IPS-NIHi7 (cell line): Measurements from ENCODE around the gene CYBA.
A peak's percentile ranks its signal among the peaks of the same experiment; 100 is the strongest.
"Not testable (repeated sequence)": the region's sequence is repeated elsewhere in the genome, so short reads cannot be mapped to it uniquely, and the experiment has no call there.

Experiments
- DNase-seq: peaks from one replicate; pipeline ENCODE4 v3.0.0; 2012; ENCODE audit warnings: mixed read lengths; ENCODE audit errors: extremely low spot score

The CYBA gene

DNA sequence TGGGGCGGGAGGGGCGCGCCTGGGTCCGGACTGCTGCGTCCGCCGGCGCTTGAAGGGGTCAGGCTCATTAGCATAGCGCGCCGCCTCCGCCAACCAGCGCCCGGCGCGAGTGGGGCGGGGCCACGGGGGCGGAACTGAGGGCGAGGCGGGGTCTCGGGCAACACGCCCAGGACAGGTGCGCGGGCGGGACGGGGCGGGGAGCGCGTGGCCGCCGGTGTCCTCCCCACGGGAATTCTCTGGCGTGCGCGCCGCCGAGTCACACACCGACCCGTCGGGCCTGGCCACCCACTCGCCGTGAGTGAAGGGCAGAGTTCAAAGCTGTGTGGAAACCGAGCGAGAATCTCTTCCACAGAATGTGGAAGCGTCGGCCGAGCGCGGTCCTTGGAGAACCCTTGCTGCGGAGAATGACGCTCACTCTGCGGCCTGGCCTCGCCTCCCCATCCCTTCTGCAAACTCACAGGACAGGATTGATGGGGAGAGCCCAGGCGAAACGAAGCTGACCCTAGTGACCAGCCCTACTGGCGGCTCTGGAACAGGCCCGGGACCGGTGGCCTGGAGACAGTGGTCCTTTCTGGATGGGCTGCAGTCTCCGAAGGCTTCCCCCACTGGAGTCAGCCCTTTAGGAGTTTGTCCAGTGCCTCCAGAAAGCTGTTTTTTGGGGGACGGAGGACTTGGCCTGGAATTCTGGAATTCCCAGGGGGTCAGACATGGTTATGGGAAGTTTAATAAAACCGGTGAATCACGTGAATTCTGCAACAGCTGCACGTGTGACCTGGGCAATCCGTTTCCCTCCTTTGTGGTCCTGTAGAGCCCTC, 35.8 kb upstream of the CYBA start, which contains the start of gene SNAI3:
Gene SNAI3, minus strand, starts transcription at position 69 of the 815 bp plus-strand sequence. CDS start 101 bp downstream, outside the sequence.
- peak; percentile 98 for DNase-seq

DNA sequence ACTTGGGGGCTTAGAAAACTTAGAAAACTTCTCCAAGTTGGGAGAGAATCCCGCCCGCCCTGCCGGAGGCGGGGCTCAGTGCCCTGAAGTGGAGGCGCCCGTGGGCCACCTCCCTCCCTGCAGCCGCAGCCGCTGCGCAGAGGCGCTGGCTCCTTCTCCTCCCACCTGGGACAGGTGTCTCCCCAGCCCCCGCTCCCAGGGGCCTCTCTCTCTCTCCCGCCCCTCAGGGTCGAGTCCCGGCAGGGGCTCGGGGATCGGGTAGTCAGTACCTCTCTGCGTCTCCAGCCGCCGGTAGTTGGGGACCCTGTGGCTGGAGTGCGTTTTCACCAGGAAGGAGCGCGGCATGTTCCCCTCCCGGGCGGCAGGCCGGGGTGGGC, 35.2 kb upstream of the CYBA start:
- DNase-seq = peak; percentile 61

DNA sequence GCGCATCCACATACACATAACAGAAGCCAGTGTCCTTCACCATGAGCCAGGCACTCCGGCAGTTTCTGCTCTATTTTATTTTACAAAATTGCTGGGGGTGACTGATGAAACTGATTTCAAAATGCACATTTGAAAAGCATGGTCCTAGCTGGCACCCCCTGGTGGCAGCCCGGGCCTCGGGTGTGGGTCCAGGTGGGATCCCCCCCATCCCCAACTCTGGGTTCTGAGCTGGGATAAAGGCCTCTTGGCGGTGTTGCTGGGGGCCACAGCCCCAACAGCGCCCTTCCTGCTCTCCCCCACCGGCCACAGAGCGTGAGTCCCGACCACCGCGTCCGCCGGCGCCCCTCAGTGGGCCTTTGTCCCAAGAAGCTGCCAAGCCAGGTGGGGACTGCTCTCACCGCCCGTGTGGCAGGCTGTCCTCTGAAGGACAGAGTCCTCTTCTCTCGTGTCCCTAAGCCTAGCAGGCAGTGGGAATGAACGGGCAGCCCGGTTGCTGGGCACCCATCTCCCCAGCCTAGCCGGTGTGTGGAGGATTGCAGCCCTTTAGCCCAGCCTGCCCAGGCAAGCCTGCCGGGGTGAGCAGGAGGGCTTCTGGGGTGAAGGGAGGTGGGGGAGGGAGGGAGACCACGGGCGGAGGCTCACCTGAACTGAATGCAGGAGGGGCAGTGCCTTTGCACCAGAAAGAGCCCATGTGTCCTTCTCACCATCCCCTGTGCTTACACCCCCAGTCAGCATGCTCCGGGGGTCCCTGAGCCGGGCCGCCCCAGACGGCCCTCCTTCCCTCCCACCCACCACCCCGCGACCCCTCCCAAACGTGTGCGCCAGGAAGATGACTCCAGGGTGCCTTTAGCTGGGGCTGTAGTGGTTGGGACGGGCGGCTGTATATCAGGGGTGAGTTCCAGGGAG, 34.6 kb upstream of the CYBA start:
- DNase-seq = peak; percentile 67

DNA sequence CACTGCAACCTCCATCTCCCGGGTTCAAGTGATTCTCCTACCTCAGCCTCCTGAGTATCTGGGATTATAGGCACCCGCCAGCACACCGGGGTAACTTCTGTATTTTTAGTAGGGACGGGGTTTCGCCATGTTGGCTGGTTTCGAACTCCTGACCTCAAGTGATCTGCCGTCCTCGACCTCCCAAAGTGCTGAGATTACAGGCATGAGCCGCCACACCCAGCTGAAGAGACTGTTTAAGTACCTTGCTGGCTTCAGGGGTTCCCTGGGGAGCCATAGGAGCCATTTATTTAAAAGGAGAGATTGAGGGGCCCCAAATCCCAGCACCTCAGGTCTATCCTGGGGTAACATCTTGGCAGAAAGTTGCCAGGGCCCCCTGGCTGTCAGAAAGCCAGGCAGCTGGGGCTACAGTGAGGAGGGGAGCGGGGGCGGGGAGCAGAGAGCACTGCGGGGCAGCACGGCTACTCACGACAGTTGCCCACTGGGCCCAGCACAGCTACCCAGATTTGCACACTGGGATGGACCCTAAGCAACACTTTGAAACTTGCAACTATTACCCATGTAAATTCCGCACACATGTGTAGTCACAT, 33.8 kb upstream of the CYBA start:
- DNase-seq = no peak

DNA sequence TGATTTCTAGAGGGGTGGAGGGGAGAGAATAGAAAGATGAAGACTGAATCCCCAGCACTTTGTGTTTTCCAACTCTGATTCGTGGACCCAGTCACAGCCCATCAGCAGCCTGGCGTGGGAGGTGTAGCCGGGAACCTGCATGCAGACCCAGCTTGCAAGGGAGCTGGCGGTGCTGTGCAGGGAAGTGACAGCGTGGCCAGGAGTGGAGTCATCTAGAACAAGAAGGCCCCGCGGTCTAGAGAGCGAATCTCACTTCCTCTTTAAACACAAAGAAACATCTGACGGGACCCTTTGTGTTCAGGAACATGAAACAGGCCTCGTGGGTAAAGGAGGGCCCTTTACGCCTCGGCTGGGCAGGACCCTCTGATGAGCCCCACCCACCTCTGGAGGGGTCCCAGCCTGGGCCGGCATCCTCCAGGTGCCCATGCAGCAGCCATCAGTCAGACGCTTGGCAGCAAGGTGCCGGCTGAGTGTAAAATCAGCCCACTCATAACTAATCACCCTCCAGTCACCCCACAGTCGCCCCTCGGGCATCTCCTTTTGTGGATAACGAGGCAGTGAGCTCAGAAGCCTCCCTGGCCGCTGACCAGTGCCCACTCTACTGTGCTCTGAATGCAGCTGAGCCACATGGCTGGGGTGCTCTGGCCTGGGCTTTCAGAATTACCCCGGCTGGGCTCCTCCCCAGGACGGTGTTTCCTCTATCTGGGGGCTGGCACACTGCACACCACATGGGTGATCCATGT, 31.0 kb upstream of the CYBA start:
- DNase-seq = no peak

DNA sequence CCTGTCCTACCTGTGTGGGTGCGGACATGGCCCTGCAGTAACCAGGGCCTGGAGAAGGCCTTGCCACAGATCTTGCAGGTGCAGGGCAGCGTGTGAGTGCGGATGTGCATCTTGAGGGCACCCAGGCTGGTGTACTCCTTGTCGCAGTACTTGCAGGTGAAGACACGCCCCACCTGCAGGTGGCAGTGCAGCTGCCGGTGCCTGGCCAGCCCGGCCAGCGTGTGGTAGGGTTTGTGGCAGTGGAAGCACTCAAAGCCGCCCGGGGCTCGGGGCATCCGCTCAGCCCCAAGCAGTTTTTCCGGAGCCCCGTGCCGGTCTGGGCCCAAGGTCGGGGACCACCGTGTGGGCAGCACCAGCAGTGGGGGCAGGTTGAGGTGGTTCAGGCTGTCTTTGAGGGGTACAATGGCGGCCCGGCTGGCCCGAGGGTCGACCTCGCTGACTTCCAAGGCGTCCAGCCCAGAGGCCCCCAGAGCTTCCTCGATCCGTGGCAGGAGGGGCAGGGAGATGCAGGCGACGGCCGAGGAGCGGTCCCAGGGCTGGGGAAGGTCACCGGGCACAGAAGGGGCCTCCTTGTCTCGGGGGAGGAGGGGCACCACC, 30.3 kb upstream of the CYBA start:
- peak; percentile 75 for DNase-seq

DNA sequence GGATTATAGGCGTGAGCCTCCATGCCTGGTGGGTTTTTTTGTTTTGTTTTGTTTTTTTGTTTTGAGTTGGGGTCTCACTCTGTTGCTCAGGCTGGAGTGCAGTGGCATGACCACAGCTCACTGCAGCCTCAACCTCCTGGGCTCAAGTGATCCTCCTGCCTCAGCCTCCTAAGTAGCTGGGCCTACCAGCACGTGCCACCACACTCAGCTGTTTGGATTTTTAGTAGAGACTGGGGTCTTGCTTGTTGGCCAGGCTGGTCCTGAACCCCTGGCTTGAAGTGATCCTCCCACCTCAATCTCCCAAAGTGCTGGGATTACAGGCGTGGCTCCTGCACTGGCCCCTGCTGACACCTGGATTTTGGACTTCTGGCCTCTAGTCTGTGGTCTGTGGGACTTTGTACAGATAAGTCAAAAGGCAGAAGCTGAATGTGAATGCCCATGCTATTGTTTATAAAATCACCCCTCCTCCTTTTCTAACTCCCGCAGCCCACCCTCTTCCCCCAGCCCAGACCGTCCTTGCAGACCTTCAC, 29.8 kb upstream of the CYBA start:
- no peak for DNase-seq

DNA sequence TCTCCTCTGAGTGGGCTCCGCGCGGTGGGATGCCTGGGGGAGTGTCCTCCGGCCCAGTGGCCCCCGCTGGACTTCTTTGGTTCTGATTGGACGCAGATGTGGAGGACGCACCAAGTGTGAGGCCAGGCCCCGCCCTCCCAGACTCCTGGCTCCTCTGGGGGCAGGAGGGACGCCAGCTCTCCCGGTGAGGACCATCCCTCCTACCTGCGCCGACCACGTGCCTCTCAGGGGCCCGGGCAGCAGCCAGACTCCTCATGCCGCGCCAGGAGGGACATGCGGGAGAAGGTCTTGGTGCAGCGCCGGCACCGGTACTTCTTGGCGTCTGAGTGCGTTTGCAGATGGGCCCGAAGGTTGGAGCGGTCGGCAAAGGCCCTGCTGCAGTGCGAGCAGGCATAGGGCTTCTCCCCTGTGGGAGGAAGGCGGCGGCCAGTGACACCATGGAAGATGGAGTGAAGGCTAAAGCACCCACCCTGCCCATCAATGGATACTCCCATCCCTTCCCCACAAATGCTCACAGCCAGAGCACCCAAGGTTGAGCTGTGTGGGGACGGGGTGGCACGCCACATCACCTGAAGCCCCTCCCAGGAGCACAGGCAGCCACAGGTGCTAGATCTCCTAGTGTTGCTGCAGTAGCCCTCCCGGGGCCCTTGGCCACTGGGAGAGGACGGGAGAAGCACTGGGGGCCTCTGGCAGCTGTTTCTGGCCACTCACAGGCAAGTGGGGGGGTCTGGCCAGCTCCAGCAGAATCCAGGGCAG, 27.5 kb upstream of the CYBA start:
- no peak for DNase-seq

DNA sequence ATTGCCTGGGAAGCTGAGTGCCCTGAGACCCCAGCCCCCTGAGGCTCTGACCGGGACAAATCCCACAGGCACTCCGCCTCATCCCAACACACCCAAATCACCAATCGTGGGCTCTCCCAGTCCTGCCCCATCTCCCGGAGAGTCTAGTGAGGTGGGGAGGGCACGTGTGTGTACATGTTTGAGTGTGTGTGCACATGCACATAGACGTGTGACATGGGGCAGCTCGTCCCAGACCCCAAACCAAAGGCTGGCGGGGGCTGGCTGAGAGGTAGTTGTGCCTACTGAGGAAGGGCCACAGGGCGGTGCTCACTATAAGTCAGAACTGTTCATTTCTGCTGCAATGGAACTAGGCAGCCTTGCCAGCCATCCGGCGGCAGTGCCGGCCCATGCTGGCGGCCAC, 26.9 kb upstream of the CYBA start:
- no peak for DNase-seq

DNA sequence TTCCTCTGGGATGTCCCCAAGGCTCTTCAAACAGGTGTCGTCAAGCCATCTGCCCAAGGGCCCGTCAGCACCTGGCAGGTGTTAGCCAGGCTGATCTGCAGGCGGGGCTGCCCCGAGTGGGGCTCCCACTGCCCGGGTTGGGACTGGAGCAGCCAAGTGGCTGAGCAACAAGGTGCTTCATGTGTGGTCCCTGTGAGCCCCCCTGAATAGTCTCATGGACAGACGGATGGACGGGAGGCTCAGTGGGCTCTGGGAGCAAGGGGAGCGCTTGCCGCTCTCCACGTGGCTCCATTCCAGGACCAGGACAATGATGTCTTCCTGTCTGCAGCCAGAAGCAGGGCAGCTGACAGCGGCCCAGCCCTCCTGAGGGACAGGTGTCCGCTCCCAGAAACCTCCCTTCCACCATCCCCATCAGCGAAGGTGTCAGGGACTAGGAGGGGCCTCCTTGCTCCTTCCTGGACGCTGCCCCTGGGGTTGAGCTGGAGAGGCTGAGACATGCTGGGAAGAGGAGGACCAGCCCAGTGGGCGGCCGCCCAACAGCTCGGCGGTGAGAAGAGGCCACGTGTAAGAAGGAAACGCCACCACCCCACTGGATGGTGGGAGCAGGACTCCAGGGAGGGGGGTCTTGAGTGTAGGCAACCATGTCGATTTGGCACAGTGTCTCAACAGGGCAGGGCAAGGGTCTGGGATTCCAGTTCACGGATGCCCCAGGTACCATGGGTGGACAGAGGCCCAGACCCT, 25.8 kb upstream of the CYBA start:
- no peak for DNase-seq

DNA sequence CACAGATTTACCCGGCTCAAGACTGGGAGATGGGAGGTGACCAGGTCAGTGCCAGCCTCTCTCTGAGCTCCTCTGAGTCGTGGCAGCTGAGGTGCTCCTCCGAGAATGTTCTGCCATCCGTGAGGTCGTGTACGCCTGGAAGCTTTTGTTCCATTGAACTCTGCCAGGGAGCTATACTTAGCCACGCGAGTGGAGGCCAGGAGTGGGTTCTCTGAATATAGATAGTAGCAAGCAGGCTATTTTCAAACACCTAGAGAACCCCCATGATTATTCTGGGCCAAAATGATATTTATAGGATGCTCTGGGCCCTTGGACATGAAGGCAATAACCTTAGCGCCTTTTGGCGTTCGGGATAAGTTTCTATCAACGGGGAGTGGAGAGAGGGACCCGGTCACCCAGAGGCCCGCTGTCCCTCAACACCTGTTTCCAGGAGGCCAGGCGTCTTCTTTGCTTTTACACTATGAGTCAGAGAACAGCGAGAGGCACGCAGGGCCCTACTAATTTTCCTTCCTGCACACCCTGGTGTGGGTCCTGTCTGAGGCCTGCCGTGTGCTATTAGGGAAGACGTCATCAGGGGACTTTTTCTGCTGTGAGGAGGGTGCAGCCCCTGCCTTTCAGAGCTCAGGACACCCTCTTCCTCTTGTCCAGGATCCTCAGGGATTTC, 23.0 kb upstream of the CYBA start:
- no peak for DNase-seq

DNA sequence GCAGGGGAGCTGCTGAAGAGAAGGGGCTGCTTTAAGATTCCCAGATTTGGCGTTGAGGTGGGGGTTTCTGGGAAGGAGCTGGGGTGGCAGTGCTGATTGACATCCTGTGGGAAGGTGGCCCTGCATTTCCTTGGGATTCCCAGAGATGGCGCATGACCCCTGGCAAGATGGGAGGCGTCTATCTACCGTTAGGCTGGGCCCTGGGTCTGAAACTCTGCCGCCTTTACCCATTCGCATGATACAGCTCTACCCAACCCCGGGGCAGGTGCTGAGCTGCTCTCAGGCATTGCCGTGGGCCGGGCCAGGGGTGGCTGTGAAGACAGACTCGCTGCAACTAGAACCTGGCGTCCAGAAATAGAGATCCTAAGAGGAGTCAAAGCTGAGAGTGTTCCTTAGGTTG, 21.9 kb upstream of the CYBA start:
- DNase-seq = peak; percentile 86

DNA sequence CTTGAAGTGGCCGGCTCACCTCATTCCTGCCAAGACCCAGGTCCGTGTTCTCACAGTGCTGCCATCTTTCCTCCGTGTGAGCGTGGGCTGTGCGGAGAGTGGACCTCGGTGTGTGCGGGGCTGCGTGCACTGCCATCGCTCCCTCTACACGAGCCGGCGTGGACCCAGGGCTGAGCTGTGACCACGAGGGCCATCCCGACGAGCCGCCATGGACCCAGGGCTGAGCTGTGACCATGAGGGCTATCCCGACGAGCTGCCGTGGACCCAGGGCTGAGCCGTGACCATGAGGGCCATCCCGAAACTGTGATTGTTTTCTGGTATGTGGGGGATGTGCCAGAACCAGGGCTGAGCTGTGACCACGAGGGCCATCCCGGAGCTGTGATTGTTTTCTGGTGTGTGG, 21.0 kb upstream of the CYBA start:
- DNase-seq = no peak

DNA sequence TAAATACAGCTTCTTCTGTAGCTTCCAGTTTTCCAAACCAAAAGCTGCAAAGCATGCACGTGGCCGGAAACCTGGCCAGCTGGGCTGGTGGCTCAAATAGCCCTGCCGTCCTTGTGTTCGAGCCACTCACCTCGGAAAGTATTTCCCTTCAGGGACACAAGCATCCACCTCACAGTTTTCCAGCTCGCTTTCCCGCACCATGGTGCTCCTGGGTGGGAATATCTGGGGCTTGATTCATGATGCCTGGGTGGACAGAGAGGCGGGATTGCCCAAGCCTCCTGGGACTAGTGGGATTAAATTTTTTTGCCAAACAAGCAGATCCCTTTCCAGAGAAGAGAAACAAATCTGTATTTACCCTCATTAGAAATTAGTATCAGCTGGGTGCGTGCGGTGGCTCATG, 19.1 kb upstream of the CYBA start:
- DNase-seq = no peak

DNA sequence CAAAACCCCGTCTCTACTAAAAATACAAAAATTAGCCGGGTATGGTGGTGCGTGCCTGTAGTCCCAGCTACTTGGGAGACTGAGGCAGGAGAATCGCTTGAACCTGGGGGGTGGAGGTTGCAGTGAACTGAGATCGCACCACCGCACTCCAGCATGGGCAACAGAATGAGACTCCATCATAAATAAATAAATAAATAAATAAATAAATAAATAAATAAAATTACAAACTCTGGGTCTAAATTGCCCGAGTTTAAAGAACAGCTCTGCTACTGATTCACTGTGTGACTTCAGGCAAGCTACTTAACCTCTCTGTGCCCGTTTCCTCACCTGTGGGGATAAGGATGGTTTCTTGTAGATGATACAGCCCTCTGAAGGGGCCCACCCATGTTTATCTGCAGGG, 18.6 kb upstream of the CYBA start:
- not testable (repeated sequence) for DNase-seq

DNA sequence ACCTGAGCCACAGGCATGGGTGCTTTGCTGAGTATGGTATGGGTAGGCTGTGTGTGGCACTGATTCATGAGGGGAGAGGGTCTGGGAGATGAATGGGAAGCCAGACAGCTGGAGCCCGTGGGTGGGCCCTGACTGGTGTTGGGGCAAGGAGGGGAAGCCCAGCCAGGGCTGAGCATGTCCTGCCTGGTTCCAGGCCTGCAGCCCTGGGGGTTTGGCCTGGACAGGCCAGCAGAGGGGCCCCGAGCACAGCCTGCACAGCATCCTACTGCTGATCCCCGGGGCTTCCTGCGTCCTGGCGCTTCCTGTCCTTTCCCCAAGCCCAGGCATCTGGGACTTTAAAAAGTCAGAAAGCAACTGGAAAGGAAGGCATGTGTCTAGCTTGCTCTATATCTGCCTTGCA, 16.6 kb upstream of the CYBA start:
- no peak for DNase-seq

DNA sequence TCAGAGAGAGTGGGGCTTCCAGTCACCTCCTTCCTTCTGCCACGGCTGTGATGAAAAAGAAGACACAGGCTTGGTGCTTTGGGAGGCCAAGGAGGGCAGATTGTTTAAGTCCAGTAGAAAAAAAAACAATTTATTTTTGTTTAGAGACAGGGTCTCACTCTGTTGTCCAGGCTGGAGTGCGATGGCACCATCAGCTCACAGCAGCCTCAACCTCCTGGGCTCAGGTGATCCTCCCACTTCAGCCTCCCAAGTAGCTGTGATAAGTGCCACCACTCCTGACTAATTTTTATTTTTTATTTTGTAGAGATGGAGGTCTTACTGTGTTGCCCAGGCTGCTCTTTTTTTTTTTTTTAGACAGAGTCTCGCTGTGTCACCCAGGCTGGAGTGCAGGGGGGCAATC, 14.7 kb upstream of the CYBA start:
- DNase-seq = no peak

DNA sequence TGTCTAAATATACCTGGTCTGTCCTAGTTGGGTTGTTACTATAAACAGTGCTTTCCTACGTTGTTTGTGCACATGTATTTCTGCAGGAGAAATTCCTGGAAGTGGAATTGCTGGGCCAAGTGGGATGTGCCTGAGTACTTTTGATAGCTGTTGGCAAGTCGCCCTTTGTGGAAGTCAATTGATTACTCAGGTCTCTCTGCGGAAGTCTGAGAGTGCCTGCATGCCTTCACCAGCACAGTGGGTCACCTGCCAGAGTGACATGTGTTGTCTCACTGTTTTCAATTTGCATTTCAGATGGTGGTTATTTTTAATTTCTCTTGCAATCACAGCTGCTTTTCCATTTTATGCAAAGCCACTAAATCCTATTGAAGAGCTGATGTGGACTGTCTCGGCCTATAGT, 14.3 kb upstream of the CYBA start:
- no peak for DNase-seq
